Inferior parietal cortex (tissue), 1 donor: Measurements from ENCODE around the gene OCIAD2.
"Not testable (repeated sequence)": the region's sequence is repeated elsewhere in the genome, so short reads cannot be mapped to it uniquely, and the experiment has no call there.

Source experiments
- DNase-seq: peaks from one replicate; pipeline ENCODE4 v3.0.0-alpha.2; 2016; ENCODE audit errors: extremely low spot score

OCIAD2 gene

GRCh38 chr4:48854395-48854683, 52.2 kb downstream of the OCIAD2 start:
- DNase-seq, result no peak

- DNase-seq, result no peak
Measured at GRCh38 chr4:48853604-48854394, 52.8 kb downstream of the OCIAD2 start.

DNA sequence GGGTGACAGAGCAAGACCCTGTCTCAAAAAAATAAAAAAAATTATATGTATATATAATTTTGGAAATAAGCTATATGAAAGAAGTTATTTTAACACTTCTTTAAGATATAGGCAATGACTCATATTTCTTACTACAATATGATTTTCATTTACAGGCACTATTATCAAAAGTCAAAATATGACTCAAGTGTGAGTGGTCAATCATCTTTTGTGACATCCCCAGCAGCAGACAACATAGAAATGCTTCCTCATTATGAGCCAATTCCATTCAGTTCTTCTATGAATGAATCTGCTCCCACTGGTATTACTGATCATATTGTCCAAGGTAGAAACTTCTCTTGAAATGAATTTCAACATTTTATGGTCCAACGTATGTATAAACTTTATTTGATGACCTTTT, 54.9 kb downstream of the OCIAD2 start:
- DNase-seq, result no peak

DNA sequence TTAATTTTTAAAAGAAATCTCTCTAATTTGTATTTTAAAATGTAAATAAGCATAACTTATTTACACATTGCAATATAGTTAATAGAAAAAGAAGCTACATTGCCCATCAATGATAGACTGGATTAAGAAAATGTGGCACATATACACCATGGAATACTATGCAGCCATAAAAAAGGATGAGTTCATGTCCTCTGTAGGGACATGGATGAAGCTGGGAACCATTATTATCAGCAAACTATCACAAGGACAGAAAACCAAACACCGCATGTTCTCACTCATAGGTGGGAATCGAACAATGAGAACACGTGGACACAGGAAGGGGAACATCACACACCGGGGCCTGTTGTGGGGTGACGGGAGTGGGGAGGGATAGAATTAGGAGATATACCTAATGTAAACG, 57.8 kb downstream of the OCIAD2 start:
- not testable (repeated sequence) for DNase-seq

DNA sequence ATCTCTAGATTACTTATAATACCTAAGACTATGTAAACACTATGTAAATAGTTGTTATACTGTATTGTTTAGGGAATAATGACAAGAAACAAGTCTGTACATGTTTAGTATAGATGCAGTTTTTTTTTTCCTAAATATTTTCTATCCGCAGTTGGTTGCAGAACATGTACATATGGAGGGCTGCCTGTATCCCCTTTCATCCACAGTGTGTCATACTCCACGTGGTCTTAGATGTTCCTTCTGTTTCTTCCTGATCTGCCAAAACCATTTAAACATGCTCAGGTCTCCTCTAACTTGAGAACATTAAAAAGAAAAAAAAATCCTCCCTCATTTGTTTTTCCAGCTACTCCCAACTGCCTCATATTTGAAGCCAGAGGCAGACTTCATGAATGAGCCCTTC, 61.7 kb downstream of the OCIAD2 start:
- DNase-seq, result no peak

DNA sequence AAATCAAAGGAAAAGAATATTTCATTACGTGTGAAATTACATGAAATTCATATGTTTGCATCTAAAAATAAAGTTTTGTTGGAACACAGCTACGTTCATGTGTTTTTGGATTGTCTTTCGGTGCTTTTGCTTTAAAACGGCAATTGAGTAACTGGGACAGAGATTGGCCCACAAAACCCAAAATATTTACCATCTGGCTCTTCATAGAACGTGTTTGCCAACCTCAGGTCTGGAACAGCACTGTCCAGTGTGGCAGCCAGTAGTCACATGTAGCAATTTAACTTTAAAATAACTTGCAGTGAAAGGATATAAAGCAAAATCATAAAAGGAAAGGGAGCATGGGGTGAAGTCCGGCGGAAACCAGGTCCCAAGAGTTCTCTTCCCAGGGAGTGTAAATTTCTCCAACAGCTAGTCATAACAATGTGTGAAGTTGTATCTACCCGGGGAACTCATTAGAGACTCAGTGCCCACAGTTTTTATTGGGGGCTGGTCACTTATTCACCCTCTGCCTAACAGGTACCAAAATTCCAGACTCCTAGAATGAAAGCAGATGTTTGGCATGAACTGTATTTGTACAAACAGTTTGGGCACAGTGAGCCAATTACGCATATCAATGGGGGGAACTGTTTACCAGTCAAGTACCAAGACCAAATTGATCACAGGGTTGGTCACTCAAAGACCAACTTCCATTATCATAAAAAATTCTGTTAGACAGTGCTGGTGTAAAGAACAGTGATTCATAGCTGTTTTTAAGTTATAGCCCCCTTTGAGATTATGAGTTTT, 65.3 kb downstream of the OCIAD2 start:
- DNase-seq, result no peak

DNA sequence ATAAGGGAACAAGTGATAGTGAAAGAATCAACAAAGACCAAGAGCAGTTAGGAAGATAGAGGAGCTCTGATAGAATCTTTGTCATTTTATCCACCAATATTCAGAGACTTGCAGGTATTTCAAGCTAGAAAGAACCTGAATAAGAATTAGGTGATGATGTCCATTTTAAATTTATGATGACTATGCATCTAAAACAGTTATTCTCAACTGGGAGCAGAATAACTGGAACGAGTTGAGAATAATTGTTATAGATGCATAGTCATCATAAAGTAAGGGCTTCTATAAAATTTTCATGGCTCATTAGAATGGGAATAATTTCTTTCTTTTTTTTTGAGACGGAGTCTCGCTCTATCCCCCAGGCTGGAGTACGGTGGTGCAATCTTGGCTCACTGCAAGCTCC, 69.9 kb downstream of the OCIAD2 start:
- no peak for DNase-seq
